Keratinocyte (primary cell): ENCODE results near the gene TENM4.

Source experiments
- CTCF ChIP-seq, 3 experiments: IDR thresholded peaks in 1 of 3; conservative IDR thresholded peaks in 1 of 3; optimal IDR thresholded peaks in 1 of 3; 2 replicates in 2 of 3; 3 replicates in 1 of 3; pipeline versions ENCODE3 to v1.5.1; 2011; ENCODE audit warnings: low read length in 3 of 3, mild to moderate bottlenecking in 3 of 3, moderate library complexity in 2 of 3, control low read depth in 1 of 3, inconsistent platforms in 1 of 3; ENCODE audit not compliant: insufficient read depth in 2 of 3; ENCODE audit errors: extremely low read depth in 1 of 3
- EZH2 ChIP-seq: IDR thresholded peaks from one replicate; pipeline ENCODE4 v1.6.1; 2012; ENCODE audit warnings: inconsistent platforms, mild to moderate bottlenecking, low read length, moderate library complexity

- TF ChIP-seq CTCF (optimal IDR thresholded peaks at IDR 0.05 in 1 of 3, IDR thresholded peaks at IDR 0.05 in 1 of 3, conservative IDR thresholded peaks at IDR 0.05 in 1 of 3; ENCODE audit: extremely low read depth in 1 of 3, insufficient read depth in 2 of 3, low read length in 3 of 3) (no peak), EZH2 (no peak)
These were observed 49.9 kb downstream of the TENM4 start for GRCh38 chr11:79390923-79391322.
